Measurements from ENCODE around the gene MAPK9.

MAPK9 gene

GRCh38 chr5:180208038-180208434, 83.8 kb downstream of the MAPK9 start:
- Histone ChIP-seq H3K27me3 (ENCODE audit: control insufficient read depth, insufficient read depth, low read length) (peaks cover 21% of the 10 kb centered on the region), H3K4me3 (ENCODE audit: low read depth, low read length) (peak overlapping the region; percentile 49), H3K9me3 (ENCODE audit: control insufficient read depth, insufficient read depth, low read length) (no peaks in the 10 kb centered on the region), H3K36me3 (ENCODE audit: control insufficient read depth, insufficient read depth, low read length) (no peaks in the 10 kb centered on the region), H3K4me1 (ENCODE audit: control insufficient read depth, insufficient read depth, low read length) (peaks cover 3% of the 10 kb centered on the region), H3K9ac (ENCODE audit: low read depth, low read length) (no peak overlapping the region)

GRCh38 chr5:180207593-180207992, 84.3 kb downstream of the MAPK9 start:
- H3K27me3 ChIP-seq (ENCODE audit: control insufficient read depth, insufficient read depth, low read length): peaks cover 21% of the 10 kb centered on the region
- no peak overlapping the region for H3K9ac ChIP-seq (ENCODE audit: low read depth, low read length)
- peaks cover 3% of the 10 kb centered on the region for H3K4me1 ChIP-seq (ENCODE audit: control insufficient read depth, insufficient read depth, low read length)
- H3K36me3 ChIP-seq (ENCODE audit: control insufficient read depth, insufficient read depth, low read length): no peaks in the 10 kb centered on the region
- H3K9me3 ChIP-seq (ENCODE audit: control insufficient read depth, insufficient read depth, low read length): no peaks in the 10 kb centered on the region
- peak overlapping the region; percentile 49 for H3K4me3 ChIP-seq (ENCODE audit: low read depth, low read length)

- no peaks in the 10 kb centered on the region for H3K36me3 ChIP-seq (ENCODE audit: control insufficient read depth, insufficient read depth, low read length)
- peaks cover 3% of the 10 kb centered on the region for H3K4me1 ChIP-seq (ENCODE audit: control insufficient read depth, insufficient read depth, low read length)
- H3K27me3 ChIP-seq (ENCODE audit: control insufficient read depth, insufficient read depth, low read length): peaks cover 21% of the 10 kb centered on the region
- H3K9me3 ChIP-seq (ENCODE audit: control insufficient read depth, insufficient read depth, low read length): no peaks in the 10 kb centered on the region
- no peak overlapping the region for H3K9ac ChIP-seq (ENCODE audit: low read depth, low read length)
- H3K4me3 ChIP-seq (ENCODE audit: low read depth, low read length): no peak overlapping the region
Measured at GRCh38 chr5:180206993-180207392, 84.9 kb downstream of the MAPK9 start.

- Histone ChIP-seq H3K9me3 (ENCODE audit: control insufficient read depth, insufficient read depth, low read length) (no peaks in the 10 kb centered on the region), H3K36me3 (ENCODE audit: control insufficient read depth, insufficient read depth, low read length) (no peaks in the 10 kb centered on the region), H3K4me3 (ENCODE audit: low read depth, low read length) (no peak overlapping the region), H3K9ac (ENCODE audit: low read depth, low read length) (no peak overlapping the region), H3K27me3 (ENCODE audit: control insufficient read depth, insufficient read depth, low read length) (peaks cover 21% of the 10 kb centered on the region), H3K4me1 (ENCODE audit: control insufficient read depth, insufficient read depth, low read length) (peaks cover 3% of the 10 kb centered on the region)
Measured at GRCh38 chr5:180205916-180206315, 86.0 kb downstream of the MAPK9 start.

GRCh38 chr5:180204276-180204819, 87.5 kb downstream of the MAPK9 start:
- Histone ChIP-seq H3K9me3 (ENCODE audit: control insufficient read depth, insufficient read depth, low read length) (no peaks in the 10 kb centered on the region), H3K4me1 (ENCODE audit: control insufficient read depth, insufficient read depth, low read length) (peaks cover 3% of the 10 kb centered on the region)

GRCh38 chr5:180202939-180203573, 88.8 kb downstream of the MAPK9 start:
- no peaks in the 10 kb centered on the region for H3K9me3 ChIP-seq (ENCODE audit: control insufficient read depth, insufficient read depth, low read length)
- H3K9ac ChIP-seq (ENCODE audit: low read depth, low read length): no peak overlapping the region
- peaks cover 3% of the 10 kb centered on the region for H3K4me1 ChIP-seq (ENCODE audit: control insufficient read depth, insufficient read depth, low read length)
- H3K27me3 ChIP-seq (ENCODE audit: control insufficient read depth, insufficient read depth, low read length): peaks cover 5% of the 10 kb centered on the region
- H3K36me3 ChIP-seq (ENCODE audit: control insufficient read depth, insufficient read depth, low read length): no peaks in the 10 kb centered on the region
- H3K4me3 ChIP-seq (ENCODE audit: low read depth, low read length): no peak overlapping the region

More at GRCh38 chr5:180204276-180204819, 87.5 kb downstream of the MAPK9 start:
- Histone ChIP-seq H3K36me3 (ENCODE audit: control insufficient read depth, insufficient read depth, low read length) (no peaks in the 10 kb centered on the region), H3K9ac (ENCODE audit: low read depth, low read length) (no peak overlapping the region), H3K4me3 (ENCODE audit: low read depth, low read length) (no peak overlapping the region), H3K27me3 (ENCODE audit: control insufficient read depth, insufficient read depth, low read length) (peaks cover 10% of the 10 kb centered on the region)

- no peaks in the 10 kb centered on the region for H3K4me1 ChIP-seq (ENCODE audit: control insufficient read depth, insufficient read depth, low read length)
- H3K9me3 ChIP-seq (ENCODE audit: control insufficient read depth, insufficient read depth, low read length): no peaks in the 10 kb centered on the region
- no peak overlapping the region for H3K9ac ChIP-seq (ENCODE audit: low read depth, low read length)
- H3K36me3 ChIP-seq (ENCODE audit: control insufficient read depth, insufficient read depth, low read length): no peaks in the 10 kb centered on the region
- H3K27me3 ChIP-seq (ENCODE audit: control insufficient read depth, insufficient read depth, low read length): no peaks in the 10 kb centered on the region
- H3K4me3 ChIP-seq (ENCODE audit: low read depth, low read length): no peak overlapping the region
Measured at GRCh38 chr5:180201051-180201987, 90.6 kb downstream of the MAPK9 start.

GRCh38 chr5:180199390-180199789, 92.5 kb downstream of the MAPK9 start:
- H3K4me3 ChIP-seq (ENCODE audit: low read depth, low read length): no peak overlapping the region
- no peaks in the 10 kb centered on the region for H3K4me1 ChIP-seq (ENCODE audit: control insufficient read depth, insufficient read depth, low read length)
- no peaks in the 10 kb centered on the region for H3K27me3 ChIP-seq (ENCODE audit: control insufficient read depth, insufficient read depth, low read length)
- H3K9me3 ChIP-seq (ENCODE audit: control insufficient read depth, insufficient read depth, low read length): no peaks in the 10 kb centered on the region
- no peak overlapping the region for H3K9ac ChIP-seq (ENCODE audit: low read depth, low read length)
- H3K36me3 ChIP-seq (ENCODE audit: control insufficient read depth, insufficient read depth, low read length): no peaks in the 10 kb centered on the region

GRCh38 chr5:180198208-180198607, 93.7 kb downstream of the MAPK9 start:
- Histone ChIP-seq H3K9me3 (ENCODE audit: control insufficient read depth, insufficient read depth, low read length) (no peaks in the 10 kb centered on the region), H3K4me3 (ENCODE audit: low read depth, low read length) (no peak overlapping the region), H3K9ac (ENCODE audit: low read depth, low read length) (no peak overlapping the region), H3K4me1 (ENCODE audit: control insufficient read depth, insufficient read depth, low read length) (no peaks in the 10 kb centered on the region), H3K27me3 (ENCODE audit: control insufficient read depth, insufficient read depth, low read length) (no peaks in the 10 kb centered on the region), H3K36me3 (ENCODE audit: control insufficient read depth, insufficient read depth, low read length) (no peaks in the 10 kb centered on the region)

GRCh38 chr5:180197016-180197702, 94.7 kb downstream of the MAPK9 start:
- Histone ChIP-seq H3K9me3 (ENCODE audit: control insufficient read depth, insufficient read depth, low read length) (no peaks in the 10 kb centered on the region), H3K4me1 (ENCODE audit: control insufficient read depth, insufficient read depth, low read length) (no peaks in the 10 kb centered on the region), H3K36me3 (ENCODE audit: control insufficient read depth, insufficient read depth, low read length) (no peaks in the 10 kb centered on the region), H3K4me3 (ENCODE audit: low read depth, low read length) (no peak overlapping the region), H3K27me3 (ENCODE audit: control insufficient read depth, insufficient read depth, low read length) (no peaks in the 10 kb centered on the region), H3K9ac (ENCODE audit: low read depth, low read length) (no peak overlapping the region)
